KOPT-K1 (cell line): ENCODE results near the gene KLK5.
"Not testable (repeated sequence)": the region's sequence is repeated elsewhere in the genome, so short reads cannot be mapped to it uniquely, and the experiment has no call there.

Experiments
- H3K27ac ChIP-seq: fragments of 200-600 bp; sonication (generic); 2 replicates; pipeline ENCODE4 v1.5.1; 2016; ENCODE audit warnings: antibody characterized with exemption, mild to moderate bottlenecking, low read depth, low read length; ENCODE audit not compliant: poor library complexity, severe bottlenecking
- H3K36me3 ChIP-seq: fragments of 200-600 bp; sonication (generic); 2 replicates; pipeline ENCODE4 v1.5.1; 2017; ENCODE audit warnings: antibody characterized with exemption, mild to moderate bottlenecking, low read length, moderate library complexity; ENCODE audit not compliant: insufficient read depth
- H3K9me3 ChIP-seq: fragments of 200-600 bp; sonication (generic); 2 replicates; pipeline ENCODE4 v1.5.1; 2017; ENCODE audit warnings: antibody characterized with exemption, low read length, mild to moderate bottlenecking; ENCODE audit not compliant: insufficient read depth, poor library complexity, severe bottlenecking

KLK5 gene, protein sequence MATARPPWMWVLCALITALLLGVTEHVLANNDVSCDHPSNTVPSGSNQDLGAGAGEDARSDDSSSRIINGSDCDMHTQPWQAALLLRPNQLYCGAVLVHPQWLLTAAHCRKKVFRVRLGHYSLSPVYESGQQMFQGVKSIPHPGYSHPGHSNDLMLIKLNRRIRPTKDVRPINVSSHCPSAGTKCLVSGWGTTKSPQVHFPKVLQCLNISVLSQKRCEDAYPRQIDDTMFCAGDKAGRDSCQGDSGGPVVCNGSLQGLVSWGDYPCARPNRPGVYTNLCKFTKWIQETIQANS

DNA sequence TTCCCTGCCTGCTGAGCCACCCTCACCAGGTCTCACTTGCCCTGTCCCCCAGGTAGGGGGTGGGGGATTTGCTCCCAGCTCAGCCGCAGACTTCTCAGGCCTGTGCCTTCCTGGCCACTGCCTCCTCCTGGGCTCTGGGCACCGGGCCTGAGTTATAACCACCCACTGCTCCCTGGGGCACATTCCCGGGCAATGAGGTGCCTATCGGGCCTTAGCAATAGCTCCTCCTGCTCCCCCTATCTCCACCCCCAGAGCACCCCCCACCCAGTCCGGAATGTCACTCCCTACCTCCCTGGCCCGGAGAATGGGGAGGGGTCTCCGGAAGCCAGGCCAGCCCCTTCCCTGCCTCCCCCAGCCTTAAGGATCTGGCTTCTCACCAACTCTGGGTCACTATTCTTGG lies at the start of gene KLK5:
TSS of gene KLK5 (minus strand) at position 129 of the 400 bp plus-strand sequence. CDS start 381 bp downstream, outside the sequence.
- Histone ChIP-seq H3K36me3 (no peaks in the 10 kb centered on the region), H3K9me3 (no peaks in the 10 kb centered on the region), H3K27ac (no peak within 1 kb of the TSS)

DNA sequence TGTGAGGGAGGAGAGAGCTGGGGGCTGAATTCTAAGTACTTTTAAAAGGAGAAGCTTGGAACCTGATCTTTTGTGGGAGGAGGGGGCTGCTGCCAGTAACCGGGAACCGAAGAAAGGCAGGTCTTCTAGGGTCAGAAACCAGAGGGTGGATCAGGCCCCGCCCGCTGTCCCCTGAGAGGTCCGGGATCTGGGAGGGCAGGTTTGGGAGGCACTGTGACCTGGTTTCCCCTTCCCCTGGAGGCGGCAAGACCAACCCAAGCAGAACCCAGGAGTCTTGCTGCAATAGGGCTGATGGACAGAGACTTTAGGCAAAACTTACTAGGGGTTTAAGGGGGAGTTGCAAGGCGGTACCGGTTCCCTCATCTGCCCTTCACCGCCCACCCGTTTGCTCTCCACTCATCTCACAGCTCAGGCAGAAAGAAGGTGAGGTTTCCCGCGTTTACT lies 49.3 kb upstream of the KLK5 start:
- no peaks in the 10 kb centered on the region for H3K9me3 ChIP-seq
- no peaks in the 10 kb centered on the region for H3K36me3 ChIP-seq
- no peak overlapping the region for H3K27ac ChIP-seq

DNA sequence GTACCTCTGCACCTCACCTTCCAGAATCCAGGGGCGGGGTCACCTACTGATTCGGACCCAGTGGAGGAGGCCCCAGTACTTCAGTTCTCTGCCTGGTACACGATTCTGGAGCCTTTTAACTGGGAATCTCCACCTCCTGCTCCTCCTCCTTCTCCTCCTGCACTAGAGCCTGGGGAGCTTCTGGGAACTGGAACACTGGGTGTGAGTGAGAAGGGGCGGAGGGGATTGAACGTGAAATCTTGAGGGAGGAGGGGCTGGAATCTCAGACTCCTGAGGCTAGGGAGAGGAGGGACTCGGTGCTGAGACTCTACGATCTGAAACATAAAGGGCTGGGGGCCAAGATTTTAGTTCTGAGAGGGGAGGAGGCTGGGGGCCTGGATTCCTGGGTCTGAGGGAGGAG lies 48.7 kb upstream of the KLK5 start, which contains the start of gene KLK8:
TSS of gene KLK8 (minus strand) at position 90 of the 400 bp plus-strand sequence. CDS start 437 bp downstream, outside the sequence.
- Histone ChIP-seq H3K27ac (no peak within 1 kb of the TSS), H3K9me3 (no peaks in the 10 kb centered on the region), H3K36me3 (no peaks in the 10 kb centered on the region)

DNA sequence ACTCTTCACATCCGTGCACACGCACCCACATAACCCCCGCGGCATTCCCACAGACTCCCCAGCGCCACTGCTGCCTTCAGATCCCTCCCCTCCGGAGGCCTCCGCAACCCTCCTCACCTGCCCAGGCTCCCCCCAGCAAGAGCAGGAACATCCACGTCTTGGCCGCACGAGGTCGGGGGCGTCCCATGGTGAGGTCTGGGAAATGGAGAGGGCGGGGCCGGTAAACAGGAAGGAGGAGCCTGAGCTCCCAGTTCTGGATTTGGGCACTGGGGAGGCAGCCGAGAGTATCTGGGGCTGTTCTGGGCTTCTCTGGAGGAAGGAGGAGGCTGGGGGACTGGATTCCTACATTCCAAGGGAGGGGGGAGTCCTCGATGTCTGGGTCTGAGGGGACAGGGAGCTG lies 48.1 kb upstream of the KLK5 start:
- no peaks in the 10 kb centered on the region for H3K36me3 ChIP-seq
- no peaks in the 10 kb centered on the region for H3K9me3 ChIP-seq
- no peak overlapping the region for H3K27ac ChIP-seq

DNA sequence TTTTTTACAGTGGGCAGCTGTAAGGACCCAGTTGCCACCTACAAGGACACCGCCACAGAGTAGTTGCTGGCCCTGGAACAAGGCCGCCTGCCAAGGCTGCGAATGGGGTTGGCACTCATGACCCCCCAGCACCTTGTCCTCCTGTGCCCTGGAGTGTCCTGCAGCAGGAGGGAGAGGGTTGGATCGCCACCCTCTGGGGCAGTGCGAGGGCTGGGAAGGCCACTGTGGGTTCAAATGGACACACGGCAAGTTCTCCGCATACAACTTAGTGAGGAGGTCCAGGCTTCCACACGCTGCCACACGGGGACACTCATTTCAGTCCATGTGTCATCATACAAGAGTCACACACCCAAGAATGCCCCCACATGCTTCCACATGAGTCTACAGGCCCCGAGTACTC lies 47.6 kb upstream of the KLK5 start:
- H3K36me3 ChIP-seq, result no peaks in the 10 kb centered on the region
- H3K27ac ChIP-seq, result no peak overlapping the region

DNA sequence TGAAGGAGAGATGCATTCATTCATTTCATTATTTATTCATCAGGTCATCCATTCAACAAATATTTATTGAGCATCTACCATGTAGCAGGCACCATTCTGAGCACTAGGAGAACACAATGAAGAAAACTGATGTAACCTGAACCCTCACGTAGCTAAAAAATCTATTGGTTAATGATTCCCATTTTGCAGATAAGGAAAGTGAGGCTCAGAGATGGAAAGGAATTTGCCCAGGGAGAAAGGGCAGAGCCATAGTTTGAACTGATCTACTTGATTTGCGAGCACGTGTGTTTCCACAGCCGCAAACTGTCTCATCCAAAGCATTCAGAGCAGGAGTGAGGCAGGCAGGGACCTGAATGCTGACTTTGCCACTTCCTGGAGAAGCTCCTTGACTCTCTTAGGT lies 45.8 kb upstream of the KLK5 start:
- H3K27ac ChIP-seq, result no peak overlapping the region
- no peaks in the 10 kb centered on the region for H3K9me3 ChIP-seq
- no peaks in the 10 kb centered on the region for H3K36me3 ChIP-seq

More for the DNA sequence above, 47.6 kb upstream of the KLK5 start:
- no peaks in the 10 kb centered on the region for H3K9me3 ChIP-seq

DNA sequence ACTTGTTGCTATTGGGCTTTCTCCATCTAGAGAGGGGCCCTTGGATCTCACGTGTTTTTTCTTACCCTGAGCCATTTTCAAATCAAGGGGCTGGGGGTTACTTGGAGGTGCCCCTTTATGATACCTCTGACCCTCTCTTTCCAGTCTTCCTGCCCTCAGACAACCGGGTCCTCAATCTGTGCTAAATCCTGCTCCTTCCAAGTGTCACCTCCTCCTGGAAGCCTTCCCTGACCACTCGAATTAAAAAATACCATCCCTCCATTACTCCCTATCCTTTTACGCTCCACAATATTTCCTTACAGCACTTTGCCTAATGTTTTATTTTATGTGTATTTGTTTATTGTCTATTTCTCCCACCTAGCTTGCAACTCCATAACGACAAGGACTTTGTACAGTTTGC lies 45.2 kb upstream of the KLK5 start:
- no peaks in the 10 kb centered on the region for H3K36me3 ChIP-seq
- H3K9me3 ChIP-seq, result no peaks in the 10 kb centered on the region
- no peak overlapping the region for H3K27ac ChIP-seq

DNA sequence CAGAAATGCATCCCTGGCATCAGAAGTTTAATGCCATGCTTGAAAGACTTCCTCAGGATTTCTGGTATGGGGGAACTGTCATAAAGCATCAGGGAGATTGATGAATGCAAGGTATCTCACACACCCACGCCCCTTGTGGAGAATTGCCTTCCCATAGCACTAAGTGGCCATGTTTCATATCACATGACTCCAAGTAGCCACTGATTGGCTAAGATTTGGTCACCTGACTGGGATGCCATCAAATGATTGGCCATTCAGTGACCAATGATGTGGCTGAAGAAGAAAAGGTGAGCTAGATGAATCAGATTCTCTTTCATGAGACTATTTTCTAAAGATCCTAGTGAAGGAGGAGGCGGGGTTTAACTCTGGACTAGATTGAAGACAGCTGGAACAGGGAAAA lies 41.3 kb upstream of the KLK5 start:
- Histone ChIP-seq H3K9me3 (no peaks in the 10 kb centered on the region), H3K27ac (no peak overlapping the region), H3K36me3 (no peaks in the 10 kb centered on the region)

DNA sequence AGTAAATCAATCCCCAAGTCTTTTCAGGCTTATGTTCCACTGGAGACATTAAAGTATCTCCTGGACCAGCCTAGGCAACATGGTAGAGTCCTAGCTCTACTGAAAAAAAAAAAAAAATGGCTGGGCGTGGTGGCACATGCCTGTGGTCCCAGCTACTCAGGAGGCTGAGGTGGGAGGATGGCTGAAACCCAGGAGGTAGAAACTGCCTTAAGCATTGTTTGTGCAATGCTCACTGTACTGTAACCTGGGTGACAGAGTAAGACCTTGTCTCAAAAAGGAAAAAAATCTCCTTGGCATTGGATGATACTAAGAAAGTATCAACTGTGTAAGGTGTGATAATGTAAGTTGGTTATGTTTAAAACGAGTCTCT lies 39.8 kb upstream of the KLK5 start:
- no peak overlapping the region for H3K27ac ChIP-seq
- H3K9me3 ChIP-seq, result no peaks in the 10 kb centered on the region
- H3K36me3 ChIP-seq, result no peaks in the 10 kb centered on the region

DNA sequence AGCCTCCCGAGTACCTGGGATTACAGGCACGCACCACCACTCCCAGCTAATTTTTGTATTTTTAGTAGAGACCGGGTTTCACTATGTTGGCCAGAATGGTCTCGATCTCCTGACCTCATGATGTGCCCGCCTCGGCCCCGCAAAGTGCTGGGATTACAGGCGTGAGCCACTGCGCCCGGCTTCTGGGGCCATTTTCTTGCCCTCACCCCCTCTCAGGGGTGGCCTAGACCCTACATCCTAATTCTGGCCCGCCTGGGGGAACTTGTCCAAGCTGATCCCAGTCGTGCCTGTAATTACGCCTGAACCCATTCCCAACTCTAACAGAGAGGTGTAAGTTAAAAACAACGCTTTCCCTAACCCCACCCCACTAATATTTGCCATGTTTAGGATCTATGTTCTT lies 31.6 kb upstream of the KLK5 start:
- not testable (repeated sequence) for H3K36me3 ChIP-seq, H3K9me3 ChIP-seq, H3K27ac ChIP-seq

DNA sequence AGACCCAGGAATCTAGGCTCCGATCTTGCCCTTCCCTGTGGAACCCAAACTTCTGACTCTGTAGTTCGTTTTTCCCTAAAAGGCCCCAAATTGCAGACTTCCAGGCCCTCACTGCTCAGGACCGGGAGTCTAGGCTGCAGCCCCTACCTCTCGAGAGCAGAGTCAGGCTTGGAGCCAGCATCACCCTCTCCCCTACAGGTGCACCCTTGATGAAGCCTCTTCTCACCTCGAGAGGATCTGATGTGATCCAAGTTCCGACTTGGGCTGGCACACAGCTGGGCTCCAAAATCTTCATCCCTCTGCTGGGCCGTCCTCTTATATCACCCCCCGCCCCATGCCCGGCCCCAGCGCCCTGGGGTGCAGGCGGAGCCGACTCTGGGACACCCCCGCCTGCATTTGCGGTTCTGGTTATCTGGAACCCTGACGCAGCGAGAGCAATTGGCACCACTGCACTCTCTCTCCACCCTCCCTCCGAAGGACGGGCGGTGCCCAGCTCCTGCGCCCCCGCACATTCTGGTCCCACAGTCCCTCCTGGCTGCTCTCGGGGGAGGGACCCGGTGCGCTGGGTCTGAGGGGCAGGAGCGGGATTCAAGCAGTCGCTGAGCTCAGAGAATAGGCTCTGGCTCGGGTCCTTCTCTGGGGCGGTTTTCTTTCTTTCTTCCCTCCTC lies 30.9 kb upstream of the KLK5 start, which contains the start of gene KLK7:
TSS of gene KLK7 (minus strand) at position 293 of the 668 bp plus-strand sequence. CDS start 1,518 bp downstream, outside the sequence.
- no peak within 1 kb of the TSS for H3K27ac ChIP-seq
- H3K9me3 ChIP-seq, result no peaks in the 10 kb centered on the region
- H3K36me3 ChIP-seq, result no peaks in the 10 kb centered on the region

DNA sequence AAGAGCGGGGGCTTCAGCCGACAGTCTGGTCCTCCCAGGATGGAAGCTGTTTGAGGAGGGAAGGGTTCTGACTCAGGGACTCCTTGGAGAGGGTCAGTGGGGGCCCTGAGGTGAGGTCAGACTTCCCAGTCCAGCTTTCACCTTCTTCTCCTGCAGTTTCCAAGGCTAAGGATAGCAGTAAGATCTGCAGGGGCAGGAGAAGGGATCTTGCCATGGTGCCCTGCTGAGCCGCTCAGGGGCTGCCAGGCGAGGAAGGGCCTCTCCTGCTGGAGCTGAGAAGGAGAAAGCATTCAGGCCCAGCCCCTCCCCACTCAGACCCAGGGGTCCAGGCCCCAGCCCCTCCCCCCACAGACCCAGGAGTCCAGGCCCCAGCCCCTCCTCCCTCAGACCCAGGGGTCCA lies 29.3 kb upstream of the KLK5 start:
- H3K36me3 ChIP-seq, result no peaks in the 10 kb centered on the region
- no peaks in the 10 kb centered on the region for H3K9me3 ChIP-seq
- no peak overlapping the region for H3K27ac ChIP-seq

DNA sequence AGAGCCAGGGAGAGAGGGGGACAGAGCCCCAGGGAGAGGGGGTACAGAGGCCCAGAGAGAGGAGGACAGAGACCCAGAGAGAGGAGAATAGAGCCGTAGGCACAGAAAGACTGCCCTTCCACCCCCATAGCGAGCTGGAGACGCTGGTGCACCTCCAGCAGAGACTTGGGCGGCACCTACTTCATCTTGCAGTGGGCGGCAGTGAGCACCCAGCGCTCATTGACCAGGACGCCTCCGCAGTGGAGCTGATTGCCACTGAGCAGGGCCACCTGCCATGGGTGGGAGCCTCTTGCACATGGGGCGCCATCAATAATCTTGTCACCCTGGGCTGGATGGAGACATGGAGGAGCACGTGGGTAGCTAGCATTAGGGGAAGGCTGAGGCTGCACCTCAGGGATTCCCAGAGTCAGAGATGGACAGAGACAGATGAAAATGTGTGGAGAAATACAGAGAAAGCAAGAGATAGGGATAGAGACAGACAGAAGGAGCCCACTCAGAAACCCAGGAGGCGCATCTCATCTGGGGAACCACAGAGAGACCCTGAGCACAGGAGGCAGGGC lies 28.8 kb upstream of the KLK5 start:
- no peaks in the 10 kb centered on the region for H3K36me3 ChIP-seq
- H3K9me3 ChIP-seq, result no peaks in the 10 kb centered on the region
- no peak overlapping the region for H3K27ac ChIP-seq

DNA sequence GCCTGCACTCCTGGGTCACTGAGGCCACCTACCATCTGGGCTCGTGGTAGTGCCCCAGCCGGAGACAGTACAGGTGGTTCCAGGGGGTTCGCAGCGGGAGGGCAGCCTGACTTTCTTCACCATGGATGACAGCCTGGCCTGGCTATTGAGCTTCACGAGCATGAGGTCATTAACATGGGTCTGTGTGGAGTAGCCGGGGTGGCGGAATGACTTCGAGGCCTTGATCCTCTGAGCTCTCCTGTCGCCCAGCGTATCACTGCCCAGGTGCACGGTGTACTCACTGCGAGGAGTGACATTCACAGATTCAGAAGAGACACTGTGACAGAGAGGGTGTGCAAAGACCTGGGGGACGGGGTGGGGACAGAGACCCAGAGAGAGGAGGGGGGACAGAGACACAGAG lies 27.4 kb upstream of the KLK5 start:
- no peaks in the 10 kb centered on the region for H3K36me3 ChIP-seq
- H3K27ac ChIP-seq, result no peak overlapping the region
- H3K9me3 ChIP-seq, result no peaks in the 10 kb centered on the region

DNA sequence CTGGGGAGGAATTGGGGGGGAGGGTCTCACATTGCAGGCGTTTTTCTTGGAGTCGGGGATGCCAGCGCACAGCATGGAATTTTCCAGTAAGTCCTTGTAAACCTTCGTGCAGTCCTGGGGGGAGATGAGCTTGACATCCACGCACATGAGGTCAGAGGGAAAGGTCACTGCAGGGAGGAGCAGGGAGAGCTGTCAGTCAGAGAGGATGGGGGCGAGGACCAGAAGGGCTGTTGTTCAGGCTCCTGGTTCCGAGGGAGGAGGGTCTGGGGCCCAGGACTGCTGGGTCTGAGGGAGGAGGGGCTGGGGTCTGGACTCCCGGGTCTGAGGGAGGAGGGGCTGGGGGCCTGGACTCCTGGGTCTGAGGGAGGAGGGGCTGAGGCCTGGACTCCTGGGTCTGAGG lies 26.9 kb upstream of the KLK5 start:
- no peaks in the 10 kb centered on the region for H3K36me3 ChIP-seq
- H3K9me3 ChIP-seq, result no peaks in the 10 kb centered on the region
- no peak overlapping the region for H3K27ac ChIP-seq
